MCF 10A (cell line): ENCODE results near the gene RABGAP1L. TPM values are rescaled to one million over a fixed set of nuclear protein-coding genes. Genes with fewer than 3 reads are reported as not detected.

ENCODE experiments used
- BruUV-seq: library from RNA; stranded (reverse); fragments of 400-500 nt; replicated peaks from 2 replicates; lab custom pipeline; 2021; lab: Mats Ljungman, UMichigan
- CTCF ChIA-PET: fragments of 300-600 bp; sonication (Branson Sonifier 250); formaldehyde crosslinking; extraction: SDS; loops from one replicate; lab custom pipeline; 2021; ENCODE audit warnings: antibody characterized with exemption, inconsistent platforms; lab: Yijun Ruan, JAX
- POLR2A ChIA-PET: fragments of 300-600, 350-650 bp; sonication (Branson Sonifier 250); formaldehyde crosslinking; extraction: SDS; loops from one replicate; lab custom pipeline; 2020; ENCODE audit warnings: antibody characterized with exemption, inconsistent platforms; lab: Yijun Ruan, JAX
- DNase-seq: peaks from one replicate; pipeline ENCODE4 v3.0.0-alpha.2; 2018; ENCODE audit not compliant: unreplicated experiment
- H3K27ac Mint-ChIP-seq: one replicate; pipeline ENCODE4 v1.8.0; 2022; ENCODE audit warnings: mild to moderate bottlenecking, low read depth, mixed read lengths; ENCODE audit not compliant: unreplicated experiment
- H3K27me3 Mint-ChIP-seq: one replicate; pipeline ENCODE4 v1.8.0; 2022; ENCODE audit warnings: mixed read lengths; ENCODE audit not compliant: insufficient read depth, unreplicated experiment
- H3K36me3 Mint-ChIP-seq: one replicate; pipeline ENCODE4 v1.8.0; 2022; ENCODE audit warnings: mild to moderate bottlenecking, moderate library complexity, mixed read lengths; ENCODE audit not compliant: insufficient read depth, unreplicated experiment
- H3K4me1 Mint-ChIP-seq: one replicate; pipeline ENCODE4 v1.8.0; 2022; ENCODE audit warnings: mixed read lengths; ENCODE audit not compliant: insufficient read depth, unreplicated experiment
- H3K4me3 Mint-ChIP-seq: one replicate; pipeline ENCODE4 v1.8.0; 2022; ENCODE audit warnings: mild to moderate bottlenecking, moderate library complexity, mixed read lengths; ENCODE audit not compliant: unreplicated experiment
- H3K9me3 Mint-ChIP-seq: one replicate; pipeline ENCODE4 v1.8.0; 2022; ENCODE audit warnings: mixed read lengths; ENCODE audit not compliant: unreplicated experiment
- CTCF ChIP-seq: fragments of 200-600 bp; IDR thresholded peaks from one replicate; pipeline ENCODE4 v1.8.0; 2022; ENCODE audit warnings: antibody characterized with exemption, mild to moderate bottlenecking; ENCODE audit not compliant: unreplicated experiment
- intact Hi-C: fragments of 100-400 bp; cut with micrococcal nuclease; formaldehyde crosslinking; loops from 2 replicates; pipeline ENCODE4 v1.14.1; 2022
- total RNA-seq: library from RNA; stranded (reverse); gene quantifications from 2 replicates; pipeline ENCODE4 v1.2.3, GENCODE V29; 2022

Gene RABGAP1L
- total RNA-seq, 1 experiment from 2014 or later = 18.2 TPM

GRCh38 chr1:174399211-174399610 is 239.9 kb downstream of the RABGAP1L start:
- intact Hi-C loops = no loop called here
- Mint-ChIP-seq H3K36me3 (peaks cover 5% of the 10 kb centered on the region), H3K4me3 (no peak overlapping the region), H3K27ac (no peak overlapping the region), H3K9me3 (peaks cover 6% of the 10 kb centered on the region), H3K4me1 (no peaks in the 10 kb centered on the region), H3K27me3 (no peaks in the 10 kb centered on the region)
- ChIA-PET POLR2A (interaction anchor here (1.0 to 1.1 kb wide), 2 partner anchors 8 to 15 kb away, joined by 3 to 4 read pairs; no protein-coding TSS in a partner anchor), CTCF (interaction anchor here (0.6 to 0.8 kb wide), 3 partner anchors 143 to 999 kb away, joined by 3 read pairs; no protein-coding TSS in a partner anchor)
- no TSS peak for BruUV-seq
- DNase-seq = no peak
- no peak for TF ChIP-seq CTCF

GRCh38 chr1:174401075-174401474 is 241.8 kb downstream of the RABGAP1L start:
- DNase-seq = no peak
- H3K9me3 Mint-ChIP-seq = peaks cover 6% of the 10 kb centered on the region
- no peaks in the 10 kb centered on the region for H3K4me1 Mint-ChIP-seq
- BruUV-seq = no TSS peak
- intact Hi-C loops = no loop called here
- H3K4me3 Mint-ChIP-seq = no peak overlapping the region
- H3K36me3 Mint-ChIP-seq = peaks cover 5% of the 10 kb centered on the region
- TF ChIP-seq CTCF = no peak
- no peak overlapping the region for H3K27ac Mint-ChIP-seq
- H3K27me3 Mint-ChIP-seq = no peaks in the 10 kb centered on the region
- POLR2A ChIA-PET = interaction anchor here (0.7 kb wide), 1 partner anchor 532 kb away, joined by 3 read pairs; no protein-coding TSS in a partner anchor
- CTCF ChIA-PET = interaction anchor here (0.6 to 1.1 kb wide), 4 partner anchors 325 to 984 kb away, joined by 3 to 5 read pairs (median 4); no protein-coding TSS in a partner anchor

- no peak for DNase-seq
- H3K9me3 Mint-ChIP-seq = no peaks in the 10 kb centered on the region
- no peaks in the 10 kb centered on the region for H3K36me3 Mint-ChIP-seq
- TF ChIP-seq CTCF = no peak
- BruUV-seq = no TSS peak
- POLR2A ChIA-PET = no interaction called here
- intact Hi-C loops = no loop called here
- H3K27ac Mint-ChIP-seq = no peak overlapping the region
- H3K4me1 Mint-ChIP-seq = no peaks in the 10 kb centered on the region
- no peak overlapping the region for H3K4me3 Mint-ChIP-seq
- H3K27me3 Mint-ChIP-seq = no peaks in the 10 kb centered on the region
- CTCF ChIA-PET = no interaction called here
Measured at GRCh38 chr1:174405219-174405618, 245.9 kb downstream of the RABGAP1L start.

- no TSS peak for BruUV-seq
- Mint-ChIP-seq H3K36me3 (no peaks in the 10 kb centered on the region), H3K9me3 (no peaks in the 10 kb centered on the region), H3K4me1 (no peaks in the 10 kb centered on the region), H3K27me3 (no peaks in the 10 kb centered on the region), H3K27ac (peak overlapping the region; percentile 68), H3K4me3 (no peak overlapping the region)
- ChIA-PET POLR2A (interaction anchor here (0.5 to 0.7 kb wide), 3 partner anchors 10 to 129 kb away, joined by 3 to 5 read pairs (median 3); no protein-coding TSS in a partner anchor), CTCF (interaction anchor here (0.7 to 1.5 kb wide), 2 partner anchors 91 to 144 kb away, joined by 3 to 4 read pairs; no protein-coding TSS in a partner anchor)
- no peak for TF ChIP-seq CTCF
- DNase-seq = peak; percentile 8
- intact Hi-C loops = no loop called here
Measured at GRCh38 chr1:174406421-174406820, 247.1 kb downstream of the RABGAP1L start.
